GM12892 (cell line): ENCODE data around the gene NUDCD3.

ENCODE experiments used
- POLR2A ChIP-seq: IDR thresholded peaks from 2 replicates; pipeline ENCODE4 v1.6.1; 2011; ENCODE audit warnings: low read depth, low read length, control low read depth
- POLR2AphosphoS5 ChIP-seq: IDR thresholded peaks from 2 replicates; pipeline ENCODE4 v1.6.1; 2011; ENCODE audit warnings: low read depth, low read length, control low read depth
- TAF1 ChIP-seq: IDR thresholded peaks from 2 replicates; pipeline ENCODE4 v1.6.1; 2011; ENCODE audit warnings: low read depth, mild to moderate bottlenecking, control low read depth, low read length, borderline replicate concordance

DNA sequence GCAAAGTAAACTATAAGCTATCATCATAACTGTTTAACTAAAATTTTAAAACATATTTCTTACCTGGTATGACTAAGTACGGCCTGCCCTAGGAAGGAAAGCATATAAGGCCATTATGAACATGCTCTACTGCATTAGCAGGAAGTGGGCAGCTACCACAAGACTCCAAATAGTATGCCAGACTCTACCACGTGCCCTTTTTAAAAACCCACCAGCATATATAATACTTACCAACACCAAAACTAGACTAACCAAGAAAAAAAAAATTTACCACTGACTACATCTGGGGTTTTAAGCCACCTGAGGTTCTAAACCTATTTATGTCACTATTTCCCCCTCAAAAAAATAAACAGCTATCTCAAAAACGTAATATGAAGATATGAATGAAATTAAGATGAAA lies 30.1 kb downstream of the NUDCD3 start:
- TF ChIP-seq POLR2A, result no peak
- no peak for TF ChIP-seq POLR2AphosphoS5
- no peak for TF ChIP-seq TAF1
